Ovary (tissue), 9 donors: Measurements from ENCODE around the gene ANGPTL2. TPM values are rescaled to one million over a fixed set of nuclear protein-coding genes. Genes with fewer than 3 reads are reported as not detected.
A peak's percentile ranks its signal among the peaks of the same experiment; 100 is the strongest.
"Not testable (repeated sequence)": the region's sequence is repeated elsewhere in the genome, so short reads cannot be mapped to it uniquely, and the experiment has no call there.

Source experiments
- DNase-seq, 5 donors: peaks; one replicate each; pipeline ENCODE4 v3.0.0-alpha.2; 2019 to 2020
- H3K27ac ChIP-seq, 2 donors: fragments of 200-600 bp; one replicate each; pipeline versions ENCODE4 v1.5.1 to v1.8.0; 2019 to 2022
- H3K27me3 ChIP-seq: fragments of 200-600 bp; one replicate; pipeline ENCODE4 v1.8.0; 2022
- H3K36me3 ChIP-seq: fragments of 200-600 bp; sonication (generic); one replicate; pipeline ENCODE4 v1.5.1; 2019
- H3K4me1 ChIP-seq: one replicate; pipeline ENCODE4 v1.8.1; 2013; ENCODE audit warnings: mild to moderate bottlenecking, moderate library complexity; ENCODE audit not compliant: insufficient read depth
- H3K4me3 ChIP-seq: fragments of 200-600 bp; sonication (generic); one replicate; pipeline ENCODE4 v1.5.1; 2017
- H3K9me3 ChIP-seq, 2 donors: fragments of 200-600 bp in 1 of 2; sonication (generic) in 1 of 2; one replicate each; pipeline versions ENCODE4 v1.5.1 to v1.8.1; 2013 to 2019; ENCODE audit warnings: mild to moderate bottlenecking in 1 of 2, moderate library complexity in 1 of 2
- CTCF ChIP-seq, 3 donors: fragments of 450-650 bp in 2 of 3; fragments of 200-600 bp in 1 of 3; IDR thresholded peaks; one replicate each; pipeline versions ENCODE4 v1.5.1 to v1.8.0; 2016 to 2022; ENCODE audit warnings: antibody characterized with exemption in 3 of 3, mild to moderate bottlenecking in 1 of 3
- EP300 ChIP-seq: sonication (generic); formaldehyde crosslinking; IDR thresholded peaks from one replicate; pipeline ENCODE4 v1.6.1; 2017; ENCODE audit warnings: antibody characterized with exemption
- POLR2A ChIP-seq: fragments of 450-650 bp; IDR thresholded peaks from one replicate; pipeline ENCODE4 v1.6.1; 2017; ENCODE audit warnings: antibody characterized with exemption, mild to moderate bottlenecking, moderate library complexity
- WGBS, 3 donors: extraction: QIAGEN DNeasy Blood & Tissue Kit in 1 of 3; methylation state at CpG; one replicate each; pipeline versions ENCODE4 v1.1.5 to v1.1.7; 2013 to 2017; 5-methylcytosine and 5-hydroxymethylcytosine counted together
- intact Hi-C, 4 donors: fragments of 100-400 bp; cut with DNase I; formaldehyde crosslinking; loops; one replicate each; pipeline versions ENCODE4 v1.11.0 to v1.15.1; 2022 to 2023
- polyA plus RNA-seq, 2 donors: library from polyadenylated mRNA; stranded (reverse); fragments of 200-250 nt in 1 of 2; fragments of 350-450 nt in 1 of 2; fragmentation: Illumina TruSeq in 1 of 2; extraction: RNeasy Lipid Tissue Mini Kit (QIAGEN cat#74804) in 1 of 2; gene quantifications; one replicate each; pipeline ENCODE4 v1.2.3, GENCODE V29; 2013 to 2014
- total RNA-seq, 7 donors: library from RNA; depleted of rRNA in 2 of 7; stranded (reverse); fragments of >200 nt in 2 of 7; fragmentation: NEBNext Ultra II Directional in 3 of 7; extraction: Animal tissue kit (Norgen Biotek cat#: 25700) in 3 of 7; gene quantifications; one replicate each; pipeline versions ENCODE4 v1.1.0 to v1.2.4, GENCODE V29; 2016 to 2023
- donor health status: DM: no; HTN: no; CAD: no; lungs with moderate emphysema.
- donor health status: DM: no; HTN: no; CAD: no.
- donor health status: Bipolar disorder and iron deficiency.
- donor health status: DM: yes; HTN: yes; CAD: no.
- donor health status: DM: no; HTN: no; CAD: no.
- donor health status: DM: yes; HTN: yes; CAD: no.

The ANGPTL2 gene
- total and polyA plus RNA-seq, 9 donors = 9.8 to 114 (median 64.1) TPM

- intact Hi-C loops = no loop called here
- 88 to 92% (median 89%) methylated on average over 6 of the region's 6 CpGs for WGBS, 3 donors
- TF ChIP-seq CTCF (IDR thresholded peaks at IDR 0.05) = no peak
- no peak for TF ChIP-seq EP300
- peaks cover 2% of the 10 kb centered on the region for H3K4me1 ChIP-seq
- H3K9me3 ChIP-seq = no peaks in the 10 kb centered on the region
- peak in 3 of 5 donors; percentile 8 to 13 (median 13) for DNase-seq
- H3K4me3 ChIP-seq = no peak overlapping the region
- H3K36me3 ChIP-seq = no peaks in the 10 kb centered on the region
- no peaks in the 10 kb centered on the region for H3K27me3 ChIP-seq
- H3K27ac ChIP-seq = no peak overlapping the region
These were observed 27.3 kb upstream of the ANGPTL2 start for GRCh38 chr9:127149463-127150390.

GRCh38 chr9:127149010-127149409 is 26.6 kb upstream of the ANGPTL2 start:
- H3K4me1 ChIP-seq = peaks cover 2% of the 10 kb centered on the region
- DNase-seq = peak in 2 of 5 donors; percentile 8 to 17
- H3K9me3 ChIP-seq = no peaks in the 10 kb centered on the region
- no peak overlapping the region for H3K4me3 ChIP-seq
- no peak overlapping the region for H3K27ac ChIP-seq
- no peaks in the 10 kb centered on the region for H3K27me3 ChIP-seq
- no peak for TF ChIP-seq POLR2A
- no peak for TF ChIP-seq CTCF (IDR thresholded peaks at IDR 0.05)
- no peak for TF ChIP-seq EP300
- 92 to 97% (median 94%) methylated on average over 7 of the region's 7 CpGs for WGBS, 3 donors
- H3K36me3 ChIP-seq = no peaks in the 10 kb centered on the region
- intact Hi-C loops = no loop called here

- no peaks in the 10 kb centered on the region for H3K9me3 ChIP-seq
- 77 to 82% (median 81%) methylated on average over 5 of the region's 5 CpGs for WGBS, 3 donors
- H3K36me3 ChIP-seq = no peaks in the 10 kb centered on the region
- H3K4me3 ChIP-seq = no peak overlapping the region
- no peak for TF ChIP-seq EP300
- DNase-seq = peak in 1 of 5 donors; percentile 11
- H3K4me1 ChIP-seq = peaks cover 4% of the 10 kb centered on the region
- H3K27me3 ChIP-seq = no peaks in the 10 kb centered on the region
- H3K27ac ChIP-seq = no peak overlapping the region
- intact Hi-C loops = no loop called here
These were observed 25.6 kb upstream of the ANGPTL2 start for GRCh38 chr9:127148014-127148413.

- DNase-seq = no peak
- Histone ChIP-seq H3K36me3 (no peaks in the 10 kb centered on the region), H3K4me3 (no peak overlapping the region), H3K27ac (no peak overlapping the region), H3K4me1 (peaks cover 4% of the 10 kb centered on the region), H3K9me3 (no peaks in the 10 kb centered on the region), H3K27me3 (no peaks in the 10 kb centered on the region)
- TF ChIP-seq POLR2A (no peak), CTCF (IDR thresholded peaks at IDR 0.05) (no peak), EP300 (no peak)
- 52 to 55% (median 53%) methylated on average over 2 of the region's 2 CpGs for WGBS, 3 donors
- intact Hi-C loops = no loop called here
These were observed 24.8 kb upstream of the ANGPTL2 start for GRCh38 chr9:127147251-127147650.

GRCh38 chr9:127146841-127147240 is 24.4 kb upstream of the ANGPTL2 start:
- H3K4me3 ChIP-seq, H3K9me3 ChIP-seq, H3K36me3 ChIP-seq, intact Hi-C loops, H3K27me3 ChIP-seq, H3K4me1 ChIP-seq, DNase-seq, H3K27ac ChIP-seq: not testable (repeated sequence)
